Endodermal cell (in vitro differentiated cells): ENCODE data around the gene MORC4. TPM values are rescaled to one million over a fixed set of nuclear protein-coding genes. Genes with fewer than 3 reads are reported as not detected.

Experiments used
- DNase-seq: peaks from one replicate; pipeline ENCODE4 v3.0.0-alpha.2; 2017
- H3K27ac ChIP-seq: 2 replicates; pipeline ENCODE4 v1.5.1; 2013; ENCODE audit warnings: mild to moderate bottlenecking, low read depth, low read length, moderate library complexity
- H3K27me3 ChIP-seq: 2 replicates; pipeline ENCODE4 v1.6.1; 2013; ENCODE audit warnings: mild to moderate bottlenecking, low read length, moderate library complexity; ENCODE audit not compliant: insufficient read depth, control insufficient read depth, poor library complexity, severe bottlenecking
- H3K36me3 ChIP-seq: 2 replicates; pipeline ENCODE4 v1.7.0; 2013; ENCODE audit warnings: mild to moderate bottlenecking, low read length, moderate library complexity; ENCODE audit not compliant: control insufficient read depth, insufficient read depth
- H3K4me1 ChIP-seq: one replicate; pipeline ENCODE4 v1.7.0; 2013; ENCODE audit warnings: low read length; ENCODE audit not compliant: control insufficient read depth, insufficient read depth
- H3K4me3 ChIP-seq: 2 replicates; pipeline ENCODE4 v1.5.1; 2013; ENCODE audit warnings: mild to moderate bottlenecking, low read length, moderate library complexity
- H3K9ac ChIP-seq: 2 replicates; pipeline ENCODE4 v1.6.1; 2013; ENCODE audit warnings: mild to moderate bottlenecking, low read length, moderate library complexity; ENCODE audit not compliant: poor library complexity, severe bottlenecking; ENCODE audit errors: extremely low read depth
- H3K9me3 ChIP-seq: 2 replicates; pipeline ENCODE4 v1.6.1; 2013; ENCODE audit warnings: mild to moderate bottlenecking, low read length, moderate library complexity; ENCODE audit not compliant: control insufficient read depth
- H3K27ac Mint-ChIP-seq: 2 replicates; pipeline ENCODE4 v1.8.0; 2020; ENCODE audit warnings: mixed read lengths
- H3K27me3 Mint-ChIP-seq: 2 replicates; pipeline ENCODE4 v1.8.0; 2021; ENCODE audit warnings: mild to moderate bottlenecking, mixed read lengths; ENCODE audit not compliant: insufficient read depth
- H3K36me3 Mint-ChIP-seq: 2 replicates; pipeline ENCODE4 v1.8.0; 2020; ENCODE audit warnings: low read depth, mixed read lengths
- H3K4me1 Mint-ChIP-seq: 2 replicates; pipeline ENCODE4 v1.8.0; 2020; ENCODE audit warnings: mixed read lengths
- H3K4me3 Mint-ChIP-seq: 2 replicates; pipeline ENCODE4 v1.8.0; 2020; ENCODE audit warnings: mild to moderate bottlenecking, moderate library complexity, mixed read lengths
- H3K9me3 Mint-ChIP-seq: 2 replicates; pipeline ENCODE4 v1.8.0; 2020; ENCODE audit warnings: mild to moderate bottlenecking, mixed read lengths
- CTCF ChIP-seq: fragments of 200-600 bp; sonication (generic); conservative IDR thresholded peaks from 2 replicates; pipeline ENCODE4 v1.5.0; 2021; ENCODE audit warnings: antibody characterized with exemption, mild to moderate bottlenecking
- WGBS, 2 experiments: methylation state at CpG; one replicate each; pipeline versions ENCODE4 v1.1.5 to v1.1.7; 2013; ENCODE audit warnings: missing lambda C conversion rate in 2 of 2, mixed read lengths in 1 of 2; ENCODE audit not compliant: insufficient coverage in 1 of 2, insufficient read length in 1 of 2; 5-methylcytosine and 5-hydroxymethylcytosine counted together
- total RNA-seq, 2 donors: library from RNA; stranded (reverse); fragmentation: NEBNext Ultra II Directional in 1 of 2; extraction: Animal tissue kit (Norgen Biotek cat#: 25700) in 1 of 2; gene quantifications; 2 replicates in 1 of 2; 3 replicates in 1 of 2; pipeline ENCODE4 v1.2.1, GENCODE V29; 2021

The MORC4 gene
- total RNA-seq, 2 donors from 2014 or later: 3.4 TPM

GRCh38 chrX:106927023-106927422, 73.0 kb downstream of the MORC4 start:
- no peak overlapping the region for H3K27ac Mint-ChIP-seq
- peaks cover 5% of the 10 kb centered on the region for H3K27me3 Mint-ChIP-seq
- Histone ChIP-seq H3K9ac (no peak overlapping the region), H3K36me3 (no peaks in the 10 kb centered on the region), H3K27me3 (no peaks in the 10 kb centered on the region), H3K4me1 (no peaks in the 10 kb centered on the region), H3K9me3 (no peaks in the 10 kb centered on the region), H3K27ac (no peak overlapping the region), H3K4me3 (no peak overlapping the region)
- peaks cover 14% of the 10 kb centered on the region for H3K9me3 Mint-ChIP-seq
- no peaks in the 10 kb centered on the region for H3K36me3 Mint-ChIP-seq
- DNase-seq: no peak
- H3K4me1 Mint-ChIP-seq: no peaks in the 10 kb centered on the region
- H3K4me3 Mint-ChIP-seq: no peak overlapping the region
- WGBS, 2 experiments: 86% methylated on average over 3 of the region's 3 CpGs; no CpG with 5 or more reads in 1 of the 2 experiments
- TF ChIP-seq CTCF: no peak

DNA sequence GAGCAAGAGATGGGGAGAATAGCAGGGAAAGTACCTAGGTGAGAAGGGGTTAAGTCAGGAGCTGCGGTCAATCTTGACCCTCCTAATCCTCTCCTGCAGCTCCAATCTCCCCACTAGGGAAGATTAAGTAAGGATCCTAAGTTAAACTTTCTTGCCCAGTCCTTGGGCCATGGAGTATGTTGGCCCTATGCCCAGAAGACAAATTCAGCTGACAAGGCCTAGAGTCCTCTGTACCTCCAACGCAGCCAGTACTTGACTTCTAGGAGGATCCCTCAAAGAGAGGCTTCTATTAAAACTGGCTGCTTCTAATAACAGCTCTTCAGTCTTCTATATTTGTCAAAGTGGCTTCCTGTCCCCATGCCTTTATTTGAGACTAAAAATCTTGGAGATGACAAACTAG, 78.4 kb downstream of the MORC4 start:
- no peak overlapping the region for H3K27ac Mint-ChIP-seq
- H3K4me1 Mint-ChIP-seq: peaks cover 5% of the 10 kb centered on the region
- H3K27ac ChIP-seq: no peak overlapping the region

GRCh38 chrX:106919932-106920452, 80.0 kb downstream of the MORC4 start, which contains the start of gene CLDN2:
CLDN2 (plus strand) TSS chrX:106920402; CDS start chrX:106928229, 7,827 bp downstream.
- no peak within 1 kb of the TSS for H3K4me3 Mint-ChIP-seq
- peaks cover 37% of the 10 kb centered on the region for H3K9me3 Mint-ChIP-seq
- peaks cover 5% of the 10 kb centered on the region for H3K4me1 Mint-ChIP-seq
- WGBS, 2 experiments: 21% methylated on average over 2 of the region's 2 CpGs; no CpG with 5 or more reads in 1 of the 2 experiments
- peaks cover 19% of the 10 kb centered on the region for H3K27me3 Mint-ChIP-seq
- Histone ChIP-seq H3K4me3 (no peak within 1 kb of the TSS), H3K9ac (no peak within 1 kb of the TSS), H3K9me3 (no peaks in the 10 kb centered on the region), H3K27ac (no peak within 1 kb of the TSS), H3K27me3 (no peaks in the 10 kb centered on the region), H3K4me1 (no peaks in the 10 kb centered on the region), H3K36me3 (no peaks in the 10 kb centered on the region)
- TF ChIP-seq CTCF: no peak
- no peak within 1 kb of the TSS for H3K27ac Mint-ChIP-seq
- DNase-seq: peak; percentile 81
- no peaks in the 10 kb centered on the region for H3K36me3 Mint-ChIP-seq

More for the DNA sequence above, 78.4 kb downstream of the MORC4 start:
- no peak overlapping the region for H3K9ac ChIP-seq
- WGBS, 2 experiments: 94% methylated on average over 1 of the region's 2 CpGs; no CpG with 5 or more reads in 1 of the 2 experiments
- H3K4me3 ChIP-seq: no peak overlapping the region
- no peaks in the 10 kb centered on the region for H3K27me3 ChIP-seq
- H3K9me3 Mint-ChIP-seq: peaks cover 26% of the 10 kb centered on the region
- peaks cover 14% of the 10 kb centered on the region for H3K27me3 Mint-ChIP-seq
- H3K36me3 Mint-ChIP-seq: no peaks in the 10 kb centered on the region
- no peaks in the 10 kb centered on the region for H3K4me1 ChIP-seq
- no peaks in the 10 kb centered on the region for H3K36me3 ChIP-seq
- TF ChIP-seq CTCF: no peak
- no peaks in the 10 kb centered on the region for H3K9me3 ChIP-seq
- H3K4me3 Mint-ChIP-seq: no peak overlapping the region
- peak; percentile 7 for DNase-seq
